Upper lobe of left lung (tissue), 4 donors: ENCODE data around the gene TSR1.

Source experiments
- POLR2A ChIP-seq, 4 donors: fragments of 450-650 bp; IDR thresholded peaks; one replicate each; pipeline ENCODE4 v1.5.1; 2016 to 2017; ENCODE audit warnings: antibody characterized with exemption in 4 of 4, mild to moderate bottlenecking in 2 of 4
- POLR2AphosphoS5 ChIP-seq, 2 donors: sonication (generic); formaldehyde crosslinking; IDR thresholded peaks; one replicate each; pipeline ENCODE4 v1.5.1; 2017; ENCODE audit warnings: antibody characterized with exemption in 2 of 2
- TF ChIP-seq, protein P1 (sequence below), 6 experiments: fragments of 450-650 bp in 4 of 6; fragments of 200-600 bp in 2 of 6; sonication (generic) in 2 of 6; IDR thresholded peaks; one replicate each; pipeline ENCODE4 v1.5.1; 2016 to 2019; ENCODE audit warnings: antibody characterized with exemption in 6 of 6

DNA sequence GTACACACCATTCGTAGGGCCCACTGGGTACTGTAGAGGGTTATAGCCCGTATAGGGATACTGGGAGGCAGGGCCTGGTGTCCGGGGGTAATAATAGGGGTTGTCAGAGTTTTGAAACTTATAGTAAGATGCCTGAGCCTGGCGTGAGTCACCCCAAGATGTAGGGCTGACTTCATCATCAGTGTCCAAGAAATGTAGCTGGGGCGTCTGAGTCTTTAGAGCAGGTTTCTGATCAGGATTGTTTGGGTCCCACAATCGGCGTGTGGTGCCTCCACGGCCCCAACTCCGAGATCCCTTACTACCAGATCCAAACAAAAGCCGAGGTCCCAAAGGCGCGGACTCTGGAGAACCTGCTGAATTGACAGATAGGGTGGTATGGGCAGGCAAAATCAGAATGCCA is 37.1 kb downstream of the TSR1 start:
- TF ChIP-seq POLR2A (IDR thresholded peaks at IDR 0.05) (no peak), POLR2AphosphoS5 (IDR thresholded peaks at IDR 0.05) (no peak)
- TF ChIP-seq, protein P1, sequence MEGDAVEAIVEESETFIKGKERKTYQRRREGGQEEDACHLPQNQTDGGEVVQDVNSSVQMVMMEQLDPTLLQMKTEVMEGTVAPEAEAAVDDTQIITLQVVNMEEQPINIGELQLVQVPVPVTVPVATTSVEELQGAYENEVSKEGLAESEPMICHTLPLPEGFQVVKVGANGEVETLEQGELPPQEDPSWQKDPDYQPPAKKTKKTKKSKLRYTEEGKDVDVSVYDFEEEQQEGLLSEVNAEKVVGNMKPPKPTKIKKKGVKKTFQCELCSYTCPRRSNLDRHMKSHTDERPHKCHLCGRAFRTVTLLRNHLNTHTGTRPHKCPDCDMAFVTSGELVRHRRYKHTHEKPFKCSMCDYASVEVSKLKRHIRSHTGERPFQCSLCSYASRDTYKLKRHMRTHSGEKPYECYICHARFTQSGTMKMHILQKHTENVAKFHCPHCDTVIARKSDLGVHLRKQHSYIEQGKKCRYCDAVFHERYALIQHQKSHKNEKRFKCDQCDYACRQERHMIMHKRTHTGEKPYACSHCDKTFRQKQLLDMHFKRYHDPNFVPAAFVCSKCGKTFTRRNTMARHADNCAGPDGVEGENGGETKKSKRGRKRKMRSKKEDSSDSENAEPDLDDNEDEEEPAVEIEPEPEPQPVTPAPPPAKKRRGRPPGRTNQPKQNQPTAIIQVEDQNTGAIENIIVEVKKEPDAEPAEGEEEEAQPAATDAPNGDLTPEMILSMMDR (IDR thresholded peaks at IDR 0.05) = no peak
